Raji (cell line): ENCODE measurements around the gene PCP2.

Source experiments
- POLR2A ChIP-seq: IDR thresholded peaks from 2 replicates; pipeline ENCODE4 v1.6.1; 2011; ENCODE audit warnings: low read depth, low read length, control low read depth; ENCODE audit not compliant: insufficient read depth

Gene PCP2

DNA sequence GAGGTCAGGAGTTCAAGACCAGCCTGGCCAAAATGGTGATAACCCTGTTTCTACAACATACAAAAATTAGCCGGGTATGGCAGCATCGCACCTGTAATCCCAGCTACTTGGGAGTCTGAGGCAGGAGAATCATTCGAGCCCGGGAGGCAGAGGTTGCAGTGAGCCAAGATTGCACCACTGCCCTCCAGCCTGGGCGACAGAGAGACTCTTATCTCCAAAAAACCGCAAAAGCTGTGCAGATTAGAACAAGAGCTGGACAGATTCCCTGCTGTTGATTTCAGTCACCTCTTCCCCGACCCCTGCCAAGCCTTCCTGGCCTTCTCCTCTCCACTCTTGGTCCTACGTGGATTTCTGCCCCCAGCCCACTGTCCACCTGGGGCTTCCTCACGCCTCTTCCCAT is 29.6 kb downstream of the PCP2 start:
- no peak for TF ChIP-seq POLR2A

DNA sequence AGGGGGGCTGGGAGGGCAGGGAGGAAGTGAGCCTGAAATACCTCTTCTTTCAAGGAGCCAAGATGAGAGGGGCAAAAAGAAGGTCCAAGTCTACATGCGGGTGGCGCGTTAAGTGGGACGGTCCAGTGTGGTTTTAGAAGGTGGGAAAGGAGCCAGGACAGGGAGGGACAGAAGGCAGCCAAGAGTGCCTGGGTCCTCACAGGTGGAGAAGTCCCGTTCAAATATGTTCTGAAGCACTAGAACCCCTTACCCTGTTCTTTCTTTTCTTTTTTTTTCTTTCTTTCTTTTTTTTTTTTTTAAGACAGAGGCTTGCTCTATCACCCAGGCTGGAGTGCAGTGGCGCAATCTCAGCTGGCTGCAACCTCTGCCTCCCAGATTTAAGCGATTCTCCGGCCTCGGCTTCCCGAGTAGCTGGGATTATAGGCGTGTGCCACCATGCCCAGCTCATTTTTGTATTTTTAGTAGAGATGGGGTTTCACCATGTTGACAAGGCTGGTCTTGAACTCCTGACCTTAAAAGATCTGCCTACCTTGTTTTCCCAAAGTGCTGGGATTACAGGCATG is 30.5 kb downstream of the PCP2 start:
- TF ChIP-seq POLR2A = no peak

DNA sequence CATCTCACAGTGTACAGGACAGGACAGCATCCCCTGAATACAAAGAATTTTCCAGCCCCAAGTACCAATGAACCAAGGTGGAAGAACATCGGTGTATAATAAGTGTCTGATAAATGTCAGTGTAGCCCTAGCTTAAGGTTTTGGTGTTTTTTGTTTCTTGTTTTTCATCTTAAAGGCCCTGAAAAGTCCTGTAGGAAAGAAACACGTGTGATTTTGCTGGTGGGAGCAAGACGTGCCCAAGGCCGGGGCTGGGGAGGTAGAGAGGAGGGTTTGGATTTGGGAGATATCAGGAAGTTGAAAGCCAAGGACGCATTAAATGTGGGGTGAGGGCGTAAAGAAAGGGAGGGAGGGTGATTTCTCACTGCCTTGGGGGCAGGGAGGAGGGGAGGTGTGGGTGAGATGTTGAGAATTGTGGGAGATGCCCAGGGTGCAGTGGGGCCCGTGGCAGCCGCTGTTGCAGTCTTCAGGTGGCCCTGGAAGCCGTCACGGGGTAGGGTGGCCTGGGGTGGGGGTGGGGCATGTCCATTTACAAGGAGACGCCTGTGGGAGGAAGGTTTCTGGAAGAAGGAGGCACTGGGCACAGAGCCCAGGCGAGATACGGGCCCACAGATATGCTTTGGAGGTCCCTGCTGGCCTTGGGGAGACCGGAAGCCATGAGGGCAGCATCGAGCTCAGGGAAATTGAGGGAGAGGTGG is 31.1 kb downstream of the PCP2 start:
- no peak for TF ChIP-seq POLR2A

DNA sequence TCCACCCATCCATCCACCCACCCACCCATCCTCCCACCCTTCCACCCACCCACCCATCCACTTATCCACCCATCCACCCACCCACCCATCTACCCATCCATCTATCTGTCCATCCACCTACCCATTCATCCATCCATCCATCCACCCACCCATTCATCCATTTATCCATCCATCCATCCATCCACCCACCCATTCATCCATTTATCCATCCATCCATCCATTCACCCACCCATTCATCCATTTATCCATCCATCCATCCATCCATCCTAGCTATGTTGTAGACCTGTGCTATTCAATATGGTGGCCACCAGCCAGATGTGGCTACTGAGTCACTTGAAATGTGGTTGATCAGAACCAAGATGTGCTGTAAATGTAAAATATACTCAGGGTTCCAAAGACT is 32.8 kb downstream of the PCP2 start:
- no peak for TF ChIP-seq POLR2A

DNA sequence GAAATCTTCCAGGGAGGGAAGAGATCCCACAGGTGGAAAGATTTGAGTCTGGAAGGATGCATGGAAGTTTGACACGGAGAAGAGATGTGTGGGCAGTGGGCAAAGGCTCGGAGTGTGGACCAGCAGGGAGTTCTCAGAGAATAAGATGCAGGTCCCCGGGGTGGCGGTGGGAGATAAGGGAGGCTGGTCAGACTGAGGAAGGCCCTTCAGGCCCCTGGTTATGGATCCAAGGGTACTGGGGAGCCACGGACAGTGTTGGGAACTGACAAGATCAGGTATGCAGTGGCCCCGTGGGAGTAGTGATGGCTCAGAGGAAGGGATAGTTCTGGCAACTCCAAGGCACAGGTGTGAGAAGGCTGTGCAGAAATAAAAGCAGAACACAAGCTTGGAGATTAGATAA is 35.3 kb downstream of the PCP2 start:
- TF ChIP-seq POLR2A = no peak

DNA sequence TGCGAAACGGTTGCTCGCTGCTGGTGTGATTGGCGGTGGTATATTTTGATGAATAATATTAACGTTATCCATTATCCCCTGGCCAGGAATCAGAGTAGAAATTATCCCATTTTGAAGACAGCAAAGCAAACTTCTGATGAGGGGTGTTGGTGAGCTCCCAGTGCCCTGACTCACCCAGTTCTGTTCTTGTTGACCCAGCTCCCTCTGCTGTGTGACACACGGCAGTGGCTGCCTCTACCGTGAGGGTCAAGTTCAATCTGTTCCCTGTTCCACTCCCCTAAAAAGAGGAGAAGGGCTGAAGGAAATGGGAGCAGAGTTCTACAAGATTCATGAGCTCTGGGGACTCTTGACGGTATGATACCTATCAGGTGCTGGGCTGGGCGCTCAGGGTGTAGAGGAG is 35.8 kb downstream of the PCP2 start:
- TF ChIP-seq POLR2A = no peak

DNA sequence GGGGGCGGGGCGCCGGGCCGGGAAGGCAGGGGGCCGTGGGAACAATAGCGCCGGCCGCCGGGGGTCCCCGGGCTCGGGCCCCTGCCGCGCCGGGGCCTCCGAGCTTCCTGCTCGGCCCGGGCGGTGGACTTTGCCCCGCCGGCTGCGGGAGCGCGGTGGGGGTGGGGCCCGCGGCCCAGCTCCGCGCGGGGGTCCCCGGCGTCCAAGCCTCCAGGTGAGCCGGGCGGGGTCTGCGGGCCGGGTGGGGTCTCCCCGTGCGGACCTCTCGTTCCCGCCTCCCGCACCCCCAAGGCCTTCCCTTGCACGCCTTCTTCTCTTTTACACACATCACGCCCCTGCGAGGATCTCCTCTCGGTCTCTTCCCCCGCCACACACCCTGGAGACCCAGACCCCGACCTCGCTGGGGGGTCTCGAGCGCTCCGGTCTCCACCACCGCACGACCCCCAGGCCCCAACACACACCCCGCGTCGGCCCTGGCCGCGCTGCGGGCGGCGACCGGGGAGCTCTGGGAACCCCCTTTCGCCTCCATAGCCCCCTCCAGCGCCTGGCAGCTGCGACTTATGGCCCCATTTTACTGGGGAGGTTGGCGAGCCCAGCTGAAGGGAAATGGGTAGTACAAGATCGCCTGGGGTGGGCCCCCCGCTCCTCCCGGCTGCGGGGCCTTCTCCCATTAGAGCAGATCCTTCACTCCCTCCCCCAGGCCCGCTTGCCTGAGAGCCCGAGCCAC is 37.1 kb downstream of the PCP2 start:
- no peak for TF ChIP-seq POLR2A

DNA sequence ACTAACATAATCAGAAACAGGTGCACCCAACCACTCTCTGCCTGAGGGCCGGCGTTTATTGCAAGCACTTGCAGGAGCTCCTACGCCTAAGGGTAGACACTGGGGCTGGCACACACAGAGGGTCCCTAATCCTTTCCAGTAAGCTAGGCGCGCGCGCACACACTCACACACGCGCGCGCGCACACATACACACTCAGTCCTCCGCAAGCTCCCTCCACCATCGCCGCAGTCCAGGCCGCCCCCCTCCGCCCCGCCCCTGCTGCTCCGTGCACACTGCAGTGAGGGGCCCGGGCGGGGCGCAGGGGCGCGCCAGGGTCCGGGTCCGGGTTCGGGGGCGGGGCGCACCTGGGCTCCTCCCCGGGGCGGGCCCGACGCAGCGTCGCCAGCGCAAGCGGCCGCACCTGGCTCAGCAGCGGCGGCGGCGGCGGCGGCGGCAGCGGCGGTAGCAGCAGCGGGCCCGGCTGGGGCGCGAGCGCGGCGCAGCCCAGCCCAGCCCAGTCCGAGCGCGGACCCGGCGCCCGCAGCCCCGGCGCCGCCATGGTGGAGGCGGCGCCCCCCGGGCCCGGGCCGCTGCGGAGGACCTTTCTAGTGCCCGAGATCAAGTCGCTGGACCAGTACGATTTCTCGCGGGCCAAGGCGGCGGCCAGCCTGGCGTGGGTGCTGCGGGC is 37.9 kb downstream of the PCP2 start, which contains the start of gene CAMSAP3:
CAMSAP3 (plus strand) TSS at position 398 of the 668 bp plus-strand sequence; CDS start at position 538, 140 bp downstream.
- TF ChIP-seq POLR2A = no peak

DNA sequence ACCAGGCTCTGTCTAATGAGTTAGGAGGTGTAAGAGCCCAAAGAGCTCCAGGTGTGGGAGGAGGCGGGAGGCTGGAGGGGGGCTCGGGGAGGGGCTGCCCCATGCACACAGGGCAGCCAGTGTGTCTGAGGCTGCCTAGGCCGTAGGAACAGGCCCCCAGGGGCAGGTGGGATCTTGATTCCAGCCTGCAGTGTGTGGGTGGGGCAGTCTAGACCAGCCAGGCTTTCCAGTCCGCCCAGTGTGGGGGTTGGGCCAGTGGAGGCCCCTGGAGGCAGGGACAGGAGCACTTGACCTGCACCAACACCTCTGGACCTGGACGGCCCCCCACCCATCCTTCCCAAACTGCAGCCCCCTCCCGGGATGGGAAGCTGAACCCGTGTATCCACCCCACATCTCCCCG is 43.3 kb downstream of the PCP2 start:
- TF ChIP-seq POLR2A = no peak

DNA sequence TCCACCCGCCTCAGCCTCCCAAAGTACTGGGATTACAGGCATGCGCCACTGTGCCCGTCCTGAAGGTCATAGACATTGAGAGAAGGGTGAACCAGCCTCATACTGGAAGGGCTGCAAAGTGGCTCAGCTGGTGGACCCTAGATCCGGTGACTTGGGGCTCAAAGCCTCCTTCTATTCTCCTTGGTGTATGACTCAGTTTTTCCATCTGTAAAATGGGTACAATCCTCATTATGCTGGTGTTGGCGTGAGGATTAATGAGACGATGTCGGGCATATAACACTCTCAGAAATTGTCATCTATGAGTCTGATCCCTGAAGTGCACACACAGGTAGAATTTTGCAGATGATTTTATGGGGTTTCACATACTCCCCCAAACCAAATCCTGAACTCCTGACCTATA is 43.7 kb downstream of the PCP2 start:
- TF ChIP-seq POLR2A = no peak

DNA sequence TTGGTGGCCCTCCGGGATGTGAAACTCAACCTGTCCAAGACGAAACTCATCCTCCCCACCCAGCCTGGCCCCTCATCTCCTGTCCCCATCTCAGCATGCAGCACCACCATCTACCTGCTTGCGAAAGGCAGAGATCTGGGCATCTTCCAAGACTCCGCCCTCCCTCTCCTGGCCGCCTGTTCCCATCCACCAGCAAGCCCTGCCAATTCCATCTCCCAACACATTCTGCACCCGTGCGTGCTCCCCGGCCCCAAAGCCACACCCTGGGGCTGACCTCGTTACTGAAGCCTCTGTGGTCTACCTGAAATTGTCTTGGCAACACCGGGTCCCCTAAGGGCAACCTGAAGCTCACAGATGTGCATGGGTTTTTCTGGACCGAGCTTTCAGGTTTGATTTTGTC is 51.1 kb downstream of the PCP2 start:
- TF ChIP-seq POLR2A = no peak
